COR-L47 (cell line): ENCODE measurements around the gene COL6A1.
A peak's percentile ranks its signal among the peaks of the same experiment; 100 is the strongest.
"Not testable (repeated sequence)": the region's sequence is repeated elsewhere in the genome, so short reads cannot be mapped to it uniquely, and the experiment has no call there.

Experiments
- DNase-seq: peaks from one replicate; lab custom pipeline; 2025; lab: John Stamatoyannopoulos, UW

COL6A1 gene

GRCh38 chr21:46028573-46029091, 47.1 kb downstream of the COL6A1 start:
- DNase-seq = no peak

- no peak for DNase-seq
Observed at GRCh38 chr21:46029186-46029924, 47.8 kb downstream of the COL6A1 start.

- no peak for DNase-seq
Observed at GRCh38 chr21:46031484-46031883, 49.9 kb downstream of the COL6A1 start.

- no peak for DNase-seq
Observed at GRCh38 chr21:46032100-46032499, 50.5 kb downstream of the COL6A1 start.

GRCh38 chr21:46033410-46034400, 52.1 kb downstream of the COL6A1 start:
- no peak for DNase-seq

GRCh38 chr21:46035809-46036695, 54.5 kb downstream of the COL6A1 start:
- DNase-seq = no peak

GRCh38 chr21:46036696-46037330, 55.2 kb downstream of the COL6A1 start:
- no peak for DNase-seq

- no peak for DNase-seq
Observed at GRCh38 chr21:46037331-46038325, 56.1 kb downstream of the COL6A1 start.

GRCh38 chr21:46038341-46038829, 56.8 kb downstream of the COL6A1 start:
- DNase-seq = no peak

GRCh38 chr21:46038871-46039397, 57.4 kb downstream of the COL6A1 start:
- DNase-seq = no peak

GRCh38 chr21:46039891-46040660, 58.5 kb downstream of the COL6A1 start:
- no peak for DNase-seq

- DNase-seq = peak; percentile 5
Observed at GRCh38 chr21:46040707-46041106, 59.1 kb downstream of the COL6A1 start.

GRCh38 chr21:46041183-46041582, 59.6 kb downstream of the COL6A1 start:
- no peak for DNase-seq

GRCh38 chr21:46045154-46045553, 63.6 kb downstream of the COL6A1 start:
- no peak for DNase-seq

GRCh38 chr21:46046471-46046870, 64.9 kb downstream of the COL6A1 start:
- DNase-seq = no peak

GRCh38 chr21:46046906-46047305, 65.3 kb downstream of the COL6A1 start:
- DNase-seq = not testable (repeated sequence)

- peak; percentile 62 for DNase-seq
Observed at GRCh38 chr21:46048926-46049889, 67.6 kb downstream of the COL6A1 start.
